Fibroblast of upper back skin (primary cell): ENCODE data around the gene SERPINB7.

Experiments
- DNase-seq: peaks from one replicate; pipeline ENCODE4 v3.0.0-alpha.2; 2013

Gene SERPINB7

DNA sequence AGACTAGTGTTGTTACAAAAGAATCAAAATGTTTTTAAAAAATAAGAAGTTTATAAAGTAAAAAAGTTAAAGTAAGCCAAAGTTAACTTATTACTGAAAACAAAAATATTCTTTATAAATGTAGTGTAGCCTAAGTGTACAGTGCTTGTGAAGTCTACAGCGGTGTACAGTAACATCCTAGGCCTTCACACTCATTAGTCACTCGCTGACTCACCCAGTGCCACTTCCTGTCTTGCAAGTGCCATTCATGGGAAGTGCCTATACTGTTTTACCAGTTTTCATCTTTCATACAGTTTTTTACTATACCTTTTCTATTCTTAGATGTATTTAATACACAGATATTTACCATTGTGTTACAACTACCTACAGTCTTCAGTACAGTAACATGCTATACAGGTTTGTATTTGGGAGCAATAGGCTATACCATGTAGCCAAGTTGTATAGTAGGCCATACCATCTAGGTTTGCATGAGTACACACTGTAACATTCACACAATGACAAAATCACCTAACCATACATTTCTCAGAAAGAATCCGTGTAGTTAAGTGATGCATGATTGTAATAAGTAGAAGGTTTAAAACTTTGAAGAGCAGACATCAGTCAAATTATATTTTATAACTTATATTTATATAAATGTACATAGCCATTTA lies 13.4 kb downstream of the SERPINB7 start:
- DNase-seq, result peak; percentile 86

- no peak for DNase-seq
Observed at GRCh38 chr18:63789327-63789726, 14.1 kb downstream of the SERPINB7 start.

GRCh38 chr18:63795606-63796005 lies 20.4 kb downstream of the SERPINB7 start:
- peak; percentile 28 for DNase-seq

DNA sequence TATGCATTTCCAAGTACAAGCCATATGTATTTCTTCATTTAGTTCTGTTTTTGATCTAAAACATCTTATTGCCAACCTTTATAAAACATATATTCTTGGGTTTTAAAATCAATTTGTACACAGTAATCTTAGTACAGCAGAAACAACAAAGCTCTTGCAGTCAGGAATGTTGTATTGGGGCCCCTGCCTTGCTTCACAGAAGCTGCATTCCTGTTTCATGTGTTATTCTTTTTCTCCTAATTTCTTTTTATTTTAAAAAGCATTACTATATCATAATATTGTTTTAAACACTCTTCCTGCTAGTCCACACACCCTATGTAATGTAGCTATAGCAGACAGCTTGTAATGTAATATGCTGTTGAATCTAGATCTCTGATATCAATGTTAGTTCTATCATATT lies 24.0 kb downstream of the SERPINB7 start:
- no peak for DNase-seq

DNA sequence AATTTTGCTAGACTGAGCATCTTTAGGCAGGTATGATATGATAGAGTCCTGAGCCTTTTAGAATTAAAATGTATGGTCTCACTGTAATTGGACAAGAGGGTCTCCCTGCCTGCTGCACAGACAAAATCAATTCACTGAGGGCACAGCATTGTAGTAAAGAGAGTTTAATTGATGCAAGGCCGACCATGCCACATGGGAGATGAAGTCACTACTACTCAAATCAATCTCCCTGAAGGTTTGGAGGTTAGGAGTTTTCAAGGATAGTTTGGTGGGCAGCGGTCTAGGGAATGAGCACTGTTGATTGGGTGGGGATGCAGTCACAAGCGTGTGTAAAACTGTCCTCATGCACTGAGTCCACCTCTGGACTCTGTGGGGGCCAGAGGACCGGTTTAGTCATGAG lies 26.1 kb downstream of the SERPINB7 start:
- DNase-seq, result no peak

DNA sequence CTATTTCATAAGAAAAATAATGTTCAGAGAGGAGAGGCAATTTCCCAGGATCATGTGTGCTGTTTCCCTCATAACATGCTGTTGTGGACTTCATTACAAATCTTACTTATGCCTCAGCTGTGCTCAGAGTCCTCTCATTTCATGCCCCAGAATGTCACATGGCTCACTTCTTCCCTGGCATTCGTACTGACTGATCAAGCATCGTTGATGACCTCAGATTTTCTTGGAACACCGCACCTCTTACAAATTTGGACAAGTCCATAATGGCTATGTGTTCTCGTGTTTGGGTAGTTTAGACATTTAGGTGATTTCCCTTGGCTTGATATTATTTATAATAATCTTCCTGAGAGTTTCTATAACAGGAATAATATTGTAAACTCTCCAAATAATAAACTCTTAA lies 32.9 kb downstream of the SERPINB7 start:
- DNase-seq, result no peak

GRCh38 chr18:63817441-63818051 lies 42.3 kb downstream of the SERPINB7 start:
- DNase-seq, result peak; percentile 92

DNA sequence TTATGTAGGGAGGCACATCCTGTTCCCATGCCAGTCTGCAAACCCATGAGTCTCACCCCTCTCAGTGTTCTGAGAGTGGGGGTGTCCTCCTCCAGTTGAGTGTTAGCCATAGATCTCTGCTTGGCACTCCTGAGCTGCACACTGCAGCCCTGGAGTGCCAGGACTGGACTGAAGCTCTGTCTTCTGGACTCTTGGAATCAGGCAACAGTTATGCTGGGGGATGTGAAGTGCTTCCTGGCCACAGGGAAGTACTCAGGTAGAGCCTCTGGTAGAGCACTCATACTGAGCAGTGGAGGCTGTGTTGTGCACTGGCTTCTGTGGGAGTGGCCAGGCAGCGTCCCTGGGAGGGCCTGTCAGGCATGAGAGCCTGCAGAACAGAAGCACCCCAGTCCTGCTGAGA lies 43.0 kb downstream of the SERPINB7 start:
- DNase-seq, result no peak

- peak; percentile 65 for DNase-seq
Observed at GRCh38 chr18:63819786-63820185, 44.6 kb downstream of the SERPINB7 start.

DNA sequence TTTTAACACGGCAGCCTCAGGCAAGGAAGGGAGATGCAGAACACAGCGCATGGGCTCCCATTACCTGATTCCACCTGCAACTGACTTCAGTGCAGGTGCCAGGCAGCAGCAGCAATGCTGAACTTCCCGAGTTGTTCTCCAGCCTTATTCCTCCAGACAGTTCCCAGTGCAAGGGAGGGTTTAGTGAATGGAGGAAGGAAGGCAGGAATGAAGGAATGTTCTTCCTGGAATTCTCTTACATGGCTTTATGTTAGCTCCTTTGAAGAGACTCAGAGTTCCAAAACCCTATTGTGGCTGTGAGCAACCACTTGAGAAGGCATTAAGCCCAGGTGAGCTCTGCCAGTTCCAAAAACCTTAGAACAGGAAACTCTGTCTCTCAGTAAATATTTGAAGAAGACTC lies 45.5 kb downstream of the SERPINB7 start:
- DNase-seq, result peak; percentile 45

GRCh38 chr18:63823516-63824219 lies 48.5 kb downstream of the SERPINB7 start:
- peak; percentile 81 for DNase-seq

- DNase-seq, result no peak
Observed at GRCh38 chr18:63824220-63824525, 49.0 kb downstream of the SERPINB7 start.

GRCh38 chr18:63828120-63828519 lies 52.9 kb downstream of the SERPINB7 start:
- no peak for DNase-seq

DNA sequence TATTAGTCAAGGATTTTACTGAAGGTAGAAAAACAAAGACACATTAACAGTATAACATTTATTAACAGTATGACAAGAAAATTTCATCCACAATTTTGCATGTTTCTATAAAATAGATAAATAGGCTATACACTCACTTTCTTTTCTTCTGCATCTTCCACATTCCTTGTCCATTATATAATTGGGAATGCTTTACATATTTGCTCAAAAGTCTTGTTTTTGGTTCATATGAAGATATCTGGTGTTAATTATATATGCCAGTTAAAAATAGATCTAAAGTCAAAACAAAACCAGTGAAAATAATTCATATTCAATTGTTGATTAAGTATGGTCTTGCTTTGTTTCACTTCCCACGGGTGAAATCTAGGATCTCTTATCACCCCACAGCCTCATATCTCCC lies 53.4 kb downstream of the SERPINB7 start:
- peak; percentile 49 for DNase-seq

- DNase-seq, result no peak
Observed at GRCh38 chr18:63829886-63830285, 54.7 kb downstream of the SERPINB7 start.

DNA sequence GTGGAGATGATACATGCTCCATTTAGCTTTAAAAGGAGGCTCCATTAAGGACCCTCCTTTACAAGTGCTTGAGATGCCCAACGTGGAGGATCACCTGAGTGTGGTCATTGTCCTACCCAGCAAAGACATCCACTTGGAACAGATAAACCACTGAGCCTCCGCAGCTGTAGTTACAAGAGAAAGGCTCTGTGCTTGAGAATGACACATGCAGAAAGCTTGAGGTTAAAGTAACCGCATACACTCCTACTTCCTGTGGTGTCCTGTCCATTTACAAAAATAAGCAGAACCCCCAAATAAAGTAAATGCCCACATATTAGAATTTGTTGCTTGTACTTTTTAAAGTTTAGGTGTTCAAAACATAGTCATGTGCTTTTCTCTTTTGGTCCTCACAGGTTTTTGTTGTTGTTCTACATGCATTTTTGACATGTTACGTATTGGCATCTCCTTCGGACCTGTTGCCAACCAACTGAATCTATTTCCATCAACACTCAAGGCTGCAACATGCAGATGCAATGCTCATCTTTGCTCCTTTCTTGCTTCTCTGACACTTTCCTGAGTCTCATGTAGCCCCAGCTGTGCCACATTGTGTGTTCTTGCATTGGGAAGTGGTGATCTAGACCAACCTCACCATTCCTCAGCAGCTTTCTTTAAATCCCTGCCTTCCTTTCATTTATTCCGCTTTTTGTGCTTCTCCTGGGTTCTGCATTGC lies 56.0 kb downstream of the SERPINB7 start:
- DNase-seq, result peak; percentile 73

GRCh38 chr18:63832470-63832869 lies 57.3 kb downstream of the SERPINB7 start:
- peak; percentile 94 for DNase-seq

- no peak for DNase-seq
Observed at GRCh38 chr18:63834471-63835113, 59.4 kb downstream of the SERPINB7 start.

GRCh38 chr18:63836456-63836855 lies 61.2 kb downstream of the SERPINB7 start:
- DNase-seq, result no peak

DNA sequence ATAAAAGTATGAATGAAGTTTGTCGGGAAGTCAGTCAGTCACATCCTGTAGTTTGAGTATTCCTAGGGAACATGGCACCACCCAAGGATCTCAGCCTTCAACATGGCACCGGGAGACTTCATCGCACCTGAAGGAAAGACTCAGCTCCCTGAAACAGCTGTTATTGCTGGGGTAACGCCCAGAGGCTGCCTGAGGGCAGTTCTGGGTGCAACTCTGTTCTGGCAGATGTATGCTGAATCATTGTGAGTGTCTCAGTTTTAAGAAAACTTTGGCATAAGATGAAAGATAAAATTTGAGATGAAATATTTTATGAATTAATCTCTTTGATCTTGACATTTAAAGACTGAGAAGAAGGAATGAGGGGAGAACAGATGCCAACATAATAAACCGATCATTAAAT lies 62.4 kb downstream of the SERPINB7 start:
- DNase-seq, result no peak

- DNase-seq, result no peak
Observed at GRCh38 chr18:63843008-63843407, 67.8 kb downstream of the SERPINB7 start.

DNA sequence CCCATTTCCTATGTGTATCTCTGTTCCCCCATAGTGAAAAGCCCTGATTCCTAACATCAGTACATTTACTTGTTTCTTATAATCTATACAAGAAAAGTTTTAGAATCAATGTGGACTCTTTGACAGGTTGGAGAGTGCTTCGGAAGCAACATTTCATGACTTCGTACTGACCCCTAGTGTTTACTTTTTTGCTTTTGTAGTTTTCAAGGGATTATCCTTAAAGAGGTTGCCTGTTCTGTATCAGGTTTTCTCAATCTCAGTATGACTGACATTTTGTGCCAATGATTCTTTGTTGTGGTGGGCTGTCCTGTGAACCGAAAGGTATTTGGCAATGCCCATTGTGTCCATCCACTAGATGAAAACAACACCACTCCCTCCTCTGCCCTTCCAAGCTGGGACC lies 69.0 kb downstream of the SERPINB7 start:
- peak; percentile 64 for DNase-seq

DNA sequence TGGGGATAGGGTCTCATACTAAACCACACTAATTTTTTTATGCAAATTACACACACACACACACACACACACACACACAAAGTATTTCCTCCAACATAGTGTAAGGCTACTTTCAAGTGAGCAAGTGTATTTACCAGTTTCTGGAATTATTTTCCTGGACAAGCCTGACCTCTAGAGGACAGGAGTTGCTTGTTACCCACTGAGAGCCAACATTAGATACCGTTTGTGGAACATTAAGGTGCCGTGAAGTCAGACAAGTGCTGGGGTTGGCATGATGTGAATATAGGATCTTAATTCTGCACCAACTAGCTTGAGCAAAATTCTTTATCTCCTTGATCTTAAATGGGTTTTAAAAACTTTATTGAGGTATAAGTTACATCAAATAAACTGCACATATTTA lies 72.9 kb downstream of the SERPINB7 start:
- peak; percentile 73 for DNase-seq
